Endometrial microvascular endothelial cells (primary cell): ENCODE measurements around the gene PDCD5. TPM values are rescaled to one million over a fixed set of nuclear protein-coding genes. Genes with fewer than 3 reads are reported as not detected.

ENCODE experiments used
- in situ Hi-C: cut with HindIII; loops from 2 replicates; pipeline ENCODE4 v1.10.0; 2017; ENCODE audit warnings: low sequenced_read_pairs, low pct_unique_long_range_greater_than_20kb; ENCODE audit errors: inconsistent ontology term
- total RNA-seq: library from RNA; depleted of rRNA; stranded (reverse); fragments of >200 nt; gene quantifications from one replicate; pipeline ENCODE4 v1.2.3, GENCODE V29; 2015; ENCODE audit errors: inconsistent ontology term

PDCD5 gene
- total RNA-seq, 1 donor from 2014 or later = 147 TPM

DNA sequence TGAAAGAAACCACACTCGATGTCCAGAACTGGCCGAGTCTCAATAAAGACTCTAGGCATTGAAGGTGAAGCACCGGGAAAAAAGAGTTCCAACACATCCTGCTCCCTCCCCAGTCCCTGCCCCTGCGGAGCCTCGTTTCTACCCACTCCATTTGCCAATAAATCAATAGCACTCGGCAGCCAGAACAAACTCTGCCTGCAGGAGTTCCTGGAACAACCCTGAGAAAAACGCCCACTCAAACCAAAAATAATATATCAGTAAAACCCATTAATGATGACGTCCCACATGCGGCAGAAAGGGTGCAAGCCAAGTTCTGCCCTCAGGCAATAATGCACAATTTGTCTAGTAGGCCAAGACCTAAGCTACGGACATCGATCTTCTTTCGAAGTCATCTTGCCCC is 41.0 kb downstream of the PDCD5 start:
- in situ Hi-C loops = no loop called here

DNA sequence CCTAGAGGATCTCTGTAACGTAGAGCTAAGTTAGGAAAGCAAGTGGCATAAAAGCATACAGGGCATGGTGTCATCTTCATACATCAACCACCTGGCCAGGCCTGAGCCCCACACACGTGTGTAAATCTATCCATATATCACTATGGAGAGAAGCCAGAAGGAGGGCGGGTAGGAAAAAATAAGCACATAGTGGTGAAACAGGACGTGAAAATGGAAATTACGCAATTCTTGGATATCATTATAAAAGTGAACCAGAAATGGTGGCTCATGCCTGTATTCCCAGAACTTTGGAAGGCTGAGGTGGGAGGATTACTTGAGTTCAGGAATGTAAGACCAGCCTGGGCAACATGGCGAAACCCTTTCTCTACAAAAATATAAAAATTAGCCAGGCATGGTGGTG is 43.4 kb downstream of the PDCD5 start:
- in situ Hi-C loops = no loop called here

DNA sequence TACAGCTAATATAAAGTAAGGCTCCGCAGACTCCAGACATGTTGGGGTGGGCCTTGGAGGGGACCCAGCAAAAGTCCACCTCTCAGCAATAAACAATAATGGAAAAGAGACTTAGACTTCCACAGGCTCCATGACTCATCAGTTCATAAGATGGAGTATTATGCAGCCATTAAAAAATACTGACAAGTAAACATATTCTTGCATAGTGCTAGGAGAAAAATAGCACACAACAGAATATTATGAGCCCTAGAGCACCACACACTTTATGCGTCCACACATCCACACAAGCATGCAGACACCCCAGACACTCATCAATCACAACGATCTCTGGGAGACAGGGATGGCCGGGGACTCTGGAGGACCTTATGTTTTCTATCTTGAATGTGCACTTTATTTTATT is 46.0 kb downstream of the PDCD5 start:
- in situ Hi-C loops = no loop called here

DNA sequence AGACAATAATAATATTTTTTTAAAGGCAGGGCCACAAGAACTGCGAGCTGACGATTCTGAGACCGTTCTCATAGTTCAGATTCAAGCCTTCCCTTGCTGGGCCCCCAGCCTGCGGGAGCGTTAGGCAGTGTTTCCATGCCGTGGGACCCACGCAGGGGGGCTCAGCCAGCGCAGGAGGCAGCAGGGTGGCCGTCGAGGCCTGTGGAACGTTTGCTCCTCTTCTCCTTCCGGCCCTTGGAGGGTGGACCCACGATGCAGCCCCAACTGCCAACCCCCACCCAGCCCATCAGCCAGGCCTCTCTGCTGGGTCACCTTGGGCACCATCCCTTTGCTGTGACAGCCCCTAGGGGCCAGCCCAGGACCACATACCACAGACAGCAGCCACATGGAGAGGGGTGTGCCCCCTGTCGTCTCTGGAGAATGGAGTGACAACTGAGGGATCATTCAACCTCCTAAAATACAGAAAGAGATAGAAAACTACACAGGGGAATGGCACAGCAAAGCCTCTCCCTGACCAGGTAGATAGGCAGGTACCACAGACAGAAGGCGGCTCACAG is 46.8 kb downstream of the PDCD5 start:
- in situ Hi-C loops = no loop called here

DNA sequence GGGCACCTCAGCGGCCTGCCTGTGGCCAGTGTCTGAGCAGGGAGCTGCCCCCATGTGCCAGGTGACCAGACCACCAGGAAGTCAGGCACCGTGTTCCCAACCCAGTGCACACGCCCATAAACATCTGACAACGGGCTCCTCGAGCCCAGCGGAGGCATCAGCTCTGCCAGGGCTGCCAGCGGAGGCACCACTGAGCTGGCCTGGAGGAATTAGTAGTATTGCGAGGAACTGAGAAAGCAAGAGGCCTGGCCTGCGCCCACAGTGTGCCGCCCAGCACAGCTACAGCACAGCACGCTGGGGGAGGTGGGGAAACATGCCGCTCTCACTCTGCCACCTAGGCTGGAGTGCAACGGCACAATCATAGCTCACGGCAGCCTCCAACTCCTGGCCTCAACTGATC is 49.3 kb downstream of the PDCD5 start:
- in situ Hi-C loops = no loop called here

DNA sequence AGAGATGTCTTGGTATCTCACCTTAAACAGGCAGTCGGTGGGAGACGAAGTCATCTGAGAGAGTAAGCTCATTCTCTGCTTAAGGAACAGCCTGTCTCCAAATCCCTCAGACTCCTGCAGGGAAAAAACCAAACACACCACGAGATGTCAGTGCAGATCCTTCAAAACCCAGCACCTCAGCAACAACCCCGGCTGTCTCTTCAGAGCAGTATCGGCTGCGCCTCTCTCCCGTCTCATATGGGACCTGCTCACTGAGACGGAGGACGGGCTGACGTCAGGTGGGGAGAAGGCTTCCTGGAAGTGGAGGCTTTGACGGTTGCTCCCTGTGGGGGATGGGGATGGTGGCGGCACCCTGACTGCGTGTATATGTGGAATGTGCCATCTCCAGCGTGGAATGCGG is 50.4 kb downstream of the PDCD5 start:
- in situ Hi-C loops = no loop called here

Other genes starting within 250 kb of the PDCD5 start
- gene ZNF507, start 235.6 kb upstream of the PDCD5 start, total RNA-seq = 8.1 TPM
- 19.9 TPM for gene DPY19L3, start 175.4 kb upstream of the PDCD5 start, total RNA-seq
- gene ANKRD27, start 94.0 kb downstream of the PDCD5 start, total RNA-seq = 34.8 TPM
- gene RGS9BP, start 94.7 kb downstream of the PDCD5 start, total RNA-seq = not detected
- 20.3 TPM for gene NUDT19, start 110.6 kb downstream of the PDCD5 start, total RNA-seq
- not detected for gene TDRD12, start 138.6 kb downstream of the PDCD5 start, total RNA-seq